HG03066 (cell line): ENCODE results near the gene GPATCH8.
A peak's percentile ranks its signal among the peaks of the same experiment; 100 is the strongest.
"Not testable (repeated sequence)": the region's sequence is repeated elsewhere in the genome, so short reads cannot be mapped to it uniquely, and the experiment has no call there.

Experiments used
- ATAC-seq: cut with Tn5 transposase; IDR thresholded peaks from one replicate; pipeline ENCODE4 v1.9.1; 2021; ENCODE audit warnings: low read depth; ENCODE audit not compliant: unreplicated experiment

Gene GPATCH8

DNA sequence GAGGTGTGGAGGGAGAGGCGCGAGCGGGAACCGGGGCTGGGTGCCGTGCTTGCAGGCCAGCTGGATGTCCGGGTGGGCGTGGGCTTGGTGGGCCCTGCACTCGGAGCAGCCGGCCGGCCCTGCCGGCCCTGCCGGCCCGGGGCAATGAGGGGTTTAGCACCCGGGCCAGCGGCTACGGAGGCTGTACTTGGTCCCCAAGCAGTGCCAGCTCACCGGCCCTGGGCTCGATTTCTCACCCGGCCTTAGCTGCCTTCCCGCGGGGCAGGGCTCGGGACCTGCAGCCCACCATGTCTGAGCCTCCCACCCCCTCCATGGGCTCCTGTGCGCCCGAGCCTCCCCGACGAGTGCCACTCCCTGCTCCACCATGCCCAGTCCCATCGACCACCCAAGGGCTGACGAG is 24.7 kb upstream of the GPATCH8 start:
- no peak for ATAC-seq

DNA sequence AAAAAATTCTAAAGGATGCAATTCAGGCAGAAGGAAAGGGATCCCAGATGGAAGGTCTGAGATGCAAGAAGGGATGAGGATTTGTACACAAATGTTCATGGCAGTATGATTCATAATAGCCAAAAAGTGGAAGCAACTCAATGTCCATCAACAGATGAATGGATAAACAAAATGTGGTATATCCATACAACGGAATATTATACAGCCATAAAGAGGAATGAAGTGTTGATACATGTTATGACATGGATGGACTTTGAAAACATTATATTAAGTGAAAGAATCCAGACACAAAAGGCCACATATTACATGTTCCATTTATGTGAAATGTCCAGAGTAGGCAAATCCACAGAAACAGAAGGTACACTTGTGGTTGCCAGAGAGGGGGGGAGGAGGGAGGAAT is 23.9 kb upstream of the GPATCH8 start:
- no peak for ATAC-seq

DNA sequence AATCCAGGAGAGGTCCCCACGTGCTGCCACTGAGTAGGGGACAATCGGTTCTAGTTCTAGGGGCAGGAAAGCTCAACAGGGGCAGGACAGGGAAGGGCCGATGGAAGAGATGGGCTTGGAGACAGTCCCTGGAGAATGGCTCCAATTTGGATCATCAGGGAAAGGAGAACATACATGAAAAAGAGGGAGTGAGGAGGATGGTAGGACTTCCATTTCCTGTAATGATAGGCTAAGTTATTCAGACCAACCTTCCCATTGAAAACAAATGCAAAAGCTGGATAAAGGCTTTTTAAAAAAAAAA is 20.4 kb upstream of the GPATCH8 start:
- ATAC-seq: no peak

DNA sequence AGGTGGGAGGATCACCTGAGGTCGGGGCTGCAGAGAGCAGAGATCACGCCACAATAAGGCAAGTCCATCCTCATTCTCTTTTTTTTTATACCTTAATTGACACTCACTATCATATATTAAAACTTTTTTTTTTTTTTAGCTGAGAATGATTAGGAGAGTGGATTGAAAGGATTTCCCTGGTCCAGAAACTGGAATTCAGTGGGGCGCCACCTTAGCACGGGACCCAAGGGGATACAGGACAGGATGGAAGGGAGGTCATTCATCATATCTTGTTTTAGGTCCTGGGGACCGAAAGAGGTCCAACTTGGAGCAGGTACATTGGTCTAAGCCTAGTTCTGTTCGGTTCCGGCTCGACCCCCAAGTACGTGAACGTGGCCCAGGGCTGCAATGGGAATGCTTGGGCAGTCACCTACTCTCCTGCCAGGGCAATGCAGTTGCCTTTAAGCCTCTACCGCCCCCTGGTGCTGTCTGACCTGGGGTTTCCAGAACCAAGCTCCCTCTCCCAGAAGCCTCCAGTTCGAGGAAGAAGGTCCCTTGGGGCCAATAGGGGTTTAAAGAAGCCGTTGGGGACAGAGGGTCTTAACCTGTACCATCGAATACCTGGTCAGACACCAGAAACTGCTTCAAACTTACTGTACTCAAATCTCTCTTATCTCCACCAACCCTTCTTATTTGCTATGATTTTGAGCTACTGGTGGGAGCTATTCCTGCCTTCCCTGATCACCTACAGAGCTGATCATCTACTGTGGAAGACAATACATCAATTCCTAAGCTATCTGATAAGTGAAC is 19.9 kb upstream of the GPATCH8 start:
- ATAC-seq: no peak

DNA sequence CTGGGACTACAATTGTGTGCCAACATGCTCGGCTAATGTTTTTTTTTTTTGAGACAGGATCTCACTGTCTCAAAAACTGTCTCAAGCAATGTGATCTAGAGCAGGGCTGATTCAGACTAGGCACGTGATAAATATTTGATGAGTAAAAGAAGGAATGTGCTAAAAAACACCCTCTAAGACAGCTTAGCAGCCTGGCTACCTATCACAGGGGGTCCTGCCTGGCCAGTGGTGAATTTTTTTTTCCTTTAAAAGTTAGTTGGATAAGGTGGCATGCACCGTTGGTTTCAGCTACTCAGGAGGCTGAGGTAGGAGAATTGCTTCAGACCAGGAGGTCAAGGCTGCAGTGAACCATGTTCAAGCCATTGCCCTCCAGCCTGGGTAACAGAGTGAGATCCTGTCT is 14.8 kb upstream of the GPATCH8 start:
- ATAC-seq: no peak

DNA sequence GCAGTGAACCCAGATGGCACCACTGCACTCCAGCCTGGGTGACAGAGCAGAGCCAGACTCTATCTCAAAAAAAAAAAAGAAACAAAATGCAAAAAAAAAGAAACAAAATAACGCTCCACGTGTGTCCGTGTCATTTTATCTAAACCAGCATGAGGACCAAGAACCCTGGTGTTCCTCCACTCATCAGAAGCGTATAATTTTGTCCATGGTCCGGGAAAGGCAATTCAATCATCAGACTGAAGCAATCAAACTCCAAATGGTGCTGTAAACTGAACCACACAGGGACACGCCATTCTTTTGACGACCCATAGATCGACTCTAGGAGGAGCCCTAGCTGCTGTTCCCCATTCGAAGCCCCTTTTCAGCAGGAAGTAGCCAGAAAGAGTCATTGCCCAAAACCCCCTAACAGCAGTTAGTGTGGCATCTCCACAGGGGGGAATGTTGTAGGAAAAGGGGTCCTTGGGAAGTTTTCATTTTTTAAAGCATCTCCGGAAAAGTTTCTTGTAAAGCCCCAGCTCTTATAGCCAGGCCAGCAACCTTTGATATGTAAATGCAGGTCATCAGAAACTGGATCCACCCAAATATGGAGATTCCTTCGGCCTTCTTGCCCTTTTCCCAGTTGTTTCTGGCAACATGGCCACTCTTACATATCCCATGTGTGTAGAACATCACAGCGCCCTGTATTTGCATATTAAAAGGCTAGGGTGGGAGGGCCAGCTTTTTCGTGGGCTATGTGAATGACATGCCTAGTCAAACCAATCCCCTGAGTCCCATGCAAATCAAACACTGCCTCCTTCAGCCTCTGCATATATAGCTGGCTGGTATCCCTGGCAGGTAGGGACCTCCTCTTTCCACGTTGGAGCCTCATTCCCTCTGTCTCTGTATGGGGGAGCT is 8.3 kb upstream of the GPATCH8 start:
- not testable (repeated sequence) for ATAC-seq

DNA sequence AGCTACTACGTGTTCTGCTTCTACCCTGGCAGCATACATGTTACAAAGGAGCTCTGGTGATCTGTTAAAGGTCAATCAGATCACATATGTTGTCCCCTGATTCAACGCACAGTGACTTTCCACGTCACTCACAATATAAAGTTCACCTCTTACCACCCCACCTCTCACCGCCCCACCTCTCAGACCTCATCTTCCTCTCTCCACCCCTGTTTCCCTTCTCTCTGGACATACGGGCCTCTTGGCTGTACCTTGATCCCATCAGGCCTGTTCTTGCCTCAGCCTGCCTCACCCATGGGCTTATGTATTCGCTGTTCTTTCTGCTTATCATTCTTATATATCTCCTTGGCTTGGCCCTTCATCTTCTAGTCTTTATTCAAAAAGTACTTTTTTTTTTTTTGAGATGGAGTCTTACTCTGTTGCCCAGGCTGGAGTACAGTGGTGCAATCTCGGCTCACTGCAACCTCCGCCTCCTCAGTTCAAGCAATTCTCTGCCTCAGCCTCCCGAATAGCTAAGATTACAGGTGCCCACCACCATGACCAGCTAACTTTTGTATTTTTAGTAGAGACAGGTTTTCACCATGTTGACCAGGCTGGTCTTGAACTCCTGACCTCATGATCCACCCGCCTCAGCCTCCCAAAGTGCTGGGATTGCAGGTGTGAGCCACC is 3.9 kb upstream of the GPATCH8 start:
- ATAC-seq: not testable (repeated sequence)

DNA sequence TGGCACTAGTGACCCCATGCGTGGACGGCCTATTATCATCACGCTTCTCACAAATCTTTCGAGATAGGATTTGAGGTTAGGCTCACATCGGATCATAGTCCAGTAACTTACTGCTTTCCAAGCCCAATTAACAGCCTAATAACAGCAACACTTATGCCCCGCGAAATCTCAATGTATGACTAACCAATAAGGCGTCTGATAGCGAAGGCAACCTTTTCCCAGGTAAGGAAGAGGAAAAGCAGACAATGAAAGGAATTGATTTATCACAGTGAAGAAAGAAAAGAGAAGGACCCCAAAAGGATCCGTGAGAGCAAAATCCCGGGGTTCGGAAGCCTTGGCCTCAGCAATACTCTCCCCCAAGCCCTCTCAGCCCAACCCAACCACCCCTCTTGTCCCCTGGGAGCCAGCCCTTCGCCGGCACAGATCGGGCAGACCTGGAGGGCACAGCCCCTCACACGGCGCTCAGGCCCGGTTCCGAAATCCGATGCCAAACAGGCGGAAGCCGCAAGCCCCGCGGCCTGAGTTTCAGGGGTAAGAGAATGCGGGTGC is 534 bp downstream of the GPATCH8 start:
- peak; percentile 24 for ATAC-seq

DNA sequence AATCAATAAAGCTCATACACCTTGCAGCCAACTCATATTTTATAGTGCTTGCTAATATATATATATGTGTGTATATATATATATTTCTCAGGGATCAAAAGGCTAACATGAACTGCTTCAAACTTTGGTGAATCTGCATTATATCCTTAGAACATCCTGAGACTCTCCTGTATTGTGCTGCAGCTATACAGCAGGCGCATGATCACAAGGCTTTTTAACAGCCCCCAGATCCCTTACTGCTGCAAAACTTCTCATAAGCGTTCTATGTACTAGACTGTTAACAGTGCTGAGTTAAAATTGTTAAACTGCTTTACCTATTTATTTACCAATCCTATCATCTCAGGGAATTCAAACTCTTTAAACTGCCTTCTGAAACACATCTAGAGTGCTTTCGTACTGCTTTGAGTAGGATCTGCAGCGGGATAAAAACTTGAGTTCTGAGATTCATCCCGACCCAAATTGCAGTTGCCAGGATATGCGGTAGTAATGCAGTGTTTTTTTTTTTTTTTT is 1.3 kb downstream of the GPATCH8 start:
- ATAC-seq: no peak

DNA sequence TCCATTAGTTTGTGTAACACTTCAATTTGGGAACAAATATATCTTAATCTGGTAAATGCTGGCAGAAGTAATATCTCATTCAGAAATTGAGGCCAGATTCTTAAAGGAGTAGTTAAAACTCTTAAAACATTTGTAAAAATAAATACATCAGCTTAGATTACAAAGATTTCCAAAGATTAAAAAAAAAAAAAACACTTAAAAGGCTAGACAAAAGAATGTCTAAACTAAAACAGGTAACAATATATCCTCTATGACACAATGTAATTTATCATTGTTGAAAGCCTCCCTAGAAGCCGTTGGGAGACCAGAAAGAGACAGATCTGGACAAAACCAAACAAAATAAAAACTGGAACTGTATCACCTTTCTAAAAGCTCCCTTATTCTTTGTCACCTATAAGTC is 3.5 kb downstream of the GPATCH8 start:
- no peak for ATAC-seq

DNA sequence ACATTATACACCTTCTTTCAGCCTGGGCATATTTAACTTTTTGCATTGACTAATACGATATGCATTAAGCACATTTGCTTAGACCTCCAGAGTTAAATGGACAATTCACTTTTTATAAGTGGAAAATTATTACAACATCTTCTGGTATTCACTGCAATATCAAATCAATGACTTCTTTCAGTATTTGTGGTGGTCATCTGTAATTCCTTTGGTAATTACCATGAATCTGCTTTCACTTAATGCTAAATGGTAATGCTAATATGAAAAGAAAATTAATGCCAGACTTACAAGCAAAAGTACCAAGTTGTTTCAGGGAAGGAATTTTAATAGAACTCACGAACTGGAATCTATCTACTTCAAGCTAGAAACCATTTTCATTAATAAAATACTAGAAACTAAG is 6.4 kb downstream of the GPATCH8 start:
- no peak for ATAC-seq

DNA sequence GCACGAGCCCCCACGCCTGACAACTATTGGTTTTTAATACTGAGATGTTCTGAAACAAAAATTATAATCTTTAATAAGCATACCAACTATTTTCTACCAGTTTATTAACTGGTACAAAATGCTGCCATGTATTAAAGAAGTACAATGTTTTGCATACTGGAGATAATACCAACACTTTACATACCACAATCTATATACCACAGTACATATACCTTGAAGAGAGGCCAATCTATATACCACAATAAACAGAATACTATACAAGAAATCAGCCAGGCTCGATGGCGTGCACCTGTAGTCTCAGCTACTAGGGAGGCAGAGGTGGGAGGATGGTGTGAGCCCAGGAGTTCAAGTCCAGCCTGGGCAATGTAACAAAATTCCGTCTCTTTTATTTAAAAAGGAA is 9.9 kb downstream of the GPATCH8 start:
- no peak for ATAC-seq

DNA sequence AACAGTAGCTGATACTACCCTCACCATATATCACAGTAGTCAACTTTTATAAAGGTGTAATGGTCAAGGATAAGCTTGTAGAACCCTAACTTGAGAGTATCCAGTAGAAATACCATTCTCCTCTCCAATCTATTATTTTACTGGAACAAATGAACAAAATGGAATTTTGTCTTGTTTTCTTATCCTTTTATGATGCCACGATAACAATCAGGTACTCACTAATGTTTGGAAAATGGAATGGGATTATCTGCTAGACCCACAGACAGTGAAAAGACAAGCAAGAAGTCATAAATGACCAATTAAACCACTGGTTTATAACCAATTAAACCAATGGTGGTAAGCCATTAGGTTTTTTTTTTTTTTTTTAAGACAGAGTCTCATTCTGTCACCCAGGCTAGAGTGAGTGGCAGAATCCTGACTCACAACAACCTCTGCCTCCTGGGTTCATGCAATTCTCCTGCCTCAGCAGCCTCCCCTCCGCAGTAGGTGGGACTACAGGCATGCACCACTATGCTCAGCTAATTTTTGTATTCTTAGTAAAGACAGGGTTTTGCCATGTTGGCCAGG is 10.4 kb downstream of the GPATCH8 start:
- ATAC-seq: no peak

DNA sequence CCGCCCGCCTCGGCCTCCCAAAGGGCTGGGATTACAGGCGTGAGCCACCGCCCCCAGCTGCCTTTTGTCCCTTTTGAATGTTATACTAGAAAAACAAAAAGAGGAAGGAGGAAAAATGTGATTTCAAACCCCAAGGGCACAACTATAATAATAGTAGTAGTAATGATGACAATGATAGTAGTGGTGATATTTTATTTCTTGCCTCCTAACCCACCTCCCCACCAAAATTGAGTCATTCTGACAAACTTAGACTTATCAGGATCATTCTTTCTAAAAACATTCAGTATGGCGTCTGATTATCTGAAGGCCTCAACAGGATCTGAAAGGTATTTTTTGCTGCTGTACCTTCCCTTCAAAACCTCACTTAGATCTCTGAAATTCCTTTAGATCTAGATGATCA is 13.6 kb downstream of the GPATCH8 start:
- ATAC-seq: no peak

DNA sequence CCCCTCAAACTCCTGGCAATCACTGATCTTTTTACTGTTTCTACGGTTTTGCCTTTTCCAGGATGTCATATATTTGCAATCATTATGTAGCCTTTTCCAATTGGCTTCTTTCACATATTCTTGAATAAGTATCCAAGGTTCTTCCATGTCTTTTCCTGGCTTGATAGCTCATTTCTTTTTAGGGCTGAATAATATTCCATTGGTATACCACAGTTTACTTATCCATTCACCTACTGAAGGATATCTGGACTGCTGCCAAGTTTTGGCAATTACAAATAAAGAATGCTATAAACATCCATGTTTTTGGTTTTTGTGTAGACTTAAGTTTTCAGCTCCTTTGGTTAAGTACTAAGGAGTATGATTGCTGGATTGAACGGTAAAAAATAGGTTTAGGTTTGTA is 16.0 kb downstream of the GPATCH8 start:
- ATAC-seq: no peak

DNA sequence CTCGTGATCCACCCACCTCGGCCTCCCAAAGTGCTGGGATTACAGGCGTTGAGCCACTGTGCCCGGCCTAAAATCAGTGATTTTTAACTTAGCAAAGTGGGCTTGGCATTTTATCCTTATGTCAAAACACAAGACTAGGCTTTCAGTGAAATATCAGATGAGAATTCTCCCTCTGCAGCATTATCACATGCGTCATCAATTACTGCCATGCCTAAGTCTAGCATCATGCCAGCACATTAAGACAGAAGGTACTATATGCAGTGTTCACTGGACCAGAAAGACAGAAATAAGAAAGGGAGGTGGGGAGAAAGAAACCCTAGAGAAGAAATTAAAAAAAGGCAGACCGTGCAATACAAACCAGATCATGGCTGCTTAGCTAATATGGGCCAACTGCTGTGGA is 29.8 kb downstream of the GPATCH8 start:
- ATAC-seq: no peak

DNA sequence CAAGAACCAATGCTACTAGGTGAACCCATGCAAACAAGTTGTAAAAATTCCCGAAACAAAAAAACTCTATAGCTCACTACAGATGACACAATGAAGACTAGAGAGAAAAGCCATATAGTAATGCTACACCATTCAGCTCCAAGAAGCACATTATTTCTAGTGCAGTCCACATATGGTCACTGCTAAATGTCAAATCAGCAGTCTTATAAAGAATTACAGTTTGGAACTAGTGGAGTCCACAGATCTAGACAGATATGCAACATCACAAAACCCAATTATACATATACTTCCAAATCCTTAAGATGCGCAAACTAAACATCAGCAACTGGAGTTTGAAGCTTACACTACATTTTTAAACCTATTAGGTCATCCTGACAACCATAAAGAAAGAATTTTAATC is 33.5 kb downstream of the GPATCH8 start:
- no peak for ATAC-seq

DNA sequence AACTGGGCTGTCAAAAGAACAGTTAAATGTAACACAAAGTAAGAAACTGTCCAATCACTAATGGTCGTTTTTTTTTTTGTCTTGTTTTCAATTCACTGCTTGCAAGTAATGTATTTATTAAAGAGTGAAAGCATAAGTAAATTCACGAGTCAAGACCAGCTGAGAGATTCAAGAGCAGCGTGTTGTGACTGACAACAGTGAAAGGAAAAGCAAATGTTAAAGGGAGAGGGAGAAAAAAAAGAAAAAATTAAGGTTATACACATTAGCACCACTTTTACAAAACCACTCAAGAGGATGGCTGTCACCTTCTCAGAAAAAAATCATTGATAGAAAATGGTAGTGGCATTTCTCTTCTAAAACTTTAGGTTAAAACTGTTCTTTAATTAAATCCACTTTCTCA is 36.1 kb downstream of the GPATCH8 start:
- no peak for ATAC-seq

DNA sequence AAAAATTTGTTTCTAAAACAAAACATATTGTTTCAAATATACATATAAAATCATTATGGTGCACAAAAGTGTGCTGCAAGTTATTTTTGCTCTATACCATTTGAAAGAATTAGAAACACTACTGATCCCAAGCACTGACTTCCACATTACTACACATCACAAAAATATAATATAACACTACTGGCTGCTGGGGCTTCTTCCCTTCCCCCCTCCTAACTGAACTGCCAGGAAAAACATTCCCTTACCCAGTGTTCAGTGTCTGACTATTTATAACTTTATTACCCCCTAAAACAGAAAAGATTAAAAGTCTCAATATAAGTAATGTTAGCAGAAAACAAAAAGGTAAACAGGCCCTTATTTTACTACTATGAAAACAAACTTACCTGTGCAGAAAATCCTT is 36.9 kb downstream of the GPATCH8 start:
- ATAC-seq: no peak

DNA sequence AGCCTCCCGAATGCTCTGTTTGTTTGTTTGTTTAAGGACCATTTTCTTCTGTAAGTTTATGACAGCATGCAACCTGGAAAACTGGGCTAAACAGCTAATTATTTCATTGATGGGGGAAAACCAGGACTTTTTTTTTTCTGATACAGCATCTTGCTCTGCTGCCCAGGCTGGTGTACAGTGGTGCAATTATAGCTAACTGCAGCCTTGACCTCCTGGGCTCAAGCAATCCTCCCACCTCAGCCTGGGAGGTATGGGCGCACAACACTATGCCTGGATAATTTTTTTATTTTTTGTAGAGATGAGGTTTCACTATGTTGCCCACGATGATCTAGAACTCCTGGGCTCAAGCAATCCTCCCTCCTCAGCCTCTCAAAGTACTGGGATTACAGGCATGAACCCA is 37.3 kb downstream of the GPATCH8 start:
- ATAC-seq: no peak

DNA sequence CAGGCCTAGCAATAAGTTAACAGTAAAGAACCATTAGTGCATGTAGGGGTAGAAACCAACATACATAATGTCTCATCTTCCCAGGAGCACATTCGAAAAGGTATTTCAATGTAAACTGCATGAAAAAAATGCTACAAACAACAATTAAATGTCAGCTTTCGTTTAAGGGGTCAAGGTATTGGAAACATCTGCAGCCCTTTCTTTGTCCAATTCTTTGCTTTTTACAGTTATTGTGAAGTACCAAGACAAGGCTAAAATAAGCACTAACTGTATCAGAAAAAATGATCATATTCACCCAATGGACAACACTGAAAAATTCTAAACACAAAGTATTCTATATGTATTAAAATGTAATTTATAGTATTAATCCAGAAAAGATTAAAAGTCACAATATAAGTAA is 37.9 kb downstream of the GPATCH8 start:
- no peak for ATAC-seq
